ENCODE results near the gene ADAM22. TPM values are rescaled to one million over a fixed set of nuclear protein-coding genes. Genes with fewer than 3 reads are reported as not detected.
A peak's percentile ranks its signal among the peaks of the same experiment; 100 is the strongest.

The ADAM22 gene
- total and polyA plus RNA-seq, 2 donors from 2014 or later = 2.2 to 7.9 TPM

DNA sequence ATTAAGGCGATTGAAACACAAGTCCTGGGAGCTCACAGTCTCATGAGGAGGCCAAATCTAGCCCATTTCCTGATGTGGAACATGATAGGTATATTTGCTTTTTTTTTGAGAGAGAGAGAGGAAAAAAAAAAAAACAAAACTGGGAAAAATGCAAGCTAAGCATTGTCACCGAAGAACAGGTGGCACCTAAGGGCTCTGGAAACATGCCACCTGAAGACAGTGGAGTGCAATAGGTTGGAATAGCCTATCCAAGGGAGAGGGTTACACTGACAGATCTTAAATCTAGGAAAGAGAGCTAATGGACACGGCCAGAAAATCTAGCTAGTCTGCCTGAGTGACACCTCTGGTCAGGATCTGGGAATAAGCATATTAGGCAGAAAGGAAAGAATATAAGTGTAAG is 175.6 kb downstream of the ADAM22 start:
- no peak overlapping the region for H3K4me3 ChIP-seq (ENCODE audit: low read length in 3 of 3)
- H3K27ac ChIP-seq (ENCODE audit: low read depth in 2 of 2, low read length in 2 of 2) = no peak overlapping the region
- no peak overlapping the region for H3K9ac ChIP-seq (ENCODE audit: low read length in 3 of 3)
- H3K9me3 ChIP-seq (ENCODE audit: control insufficient read depth in 2 of 3, insufficient read depth in 1 of 3, low read length in 3 of 3) = no peaks in the 10 kb centered on the region
- H3K27me3 ChIP-seq (ENCODE audit: control insufficient read depth, insufficient read depth, low read length) = no peaks in the 10 kb centered on the region
- TF ChIP-seq, protein P1, sequence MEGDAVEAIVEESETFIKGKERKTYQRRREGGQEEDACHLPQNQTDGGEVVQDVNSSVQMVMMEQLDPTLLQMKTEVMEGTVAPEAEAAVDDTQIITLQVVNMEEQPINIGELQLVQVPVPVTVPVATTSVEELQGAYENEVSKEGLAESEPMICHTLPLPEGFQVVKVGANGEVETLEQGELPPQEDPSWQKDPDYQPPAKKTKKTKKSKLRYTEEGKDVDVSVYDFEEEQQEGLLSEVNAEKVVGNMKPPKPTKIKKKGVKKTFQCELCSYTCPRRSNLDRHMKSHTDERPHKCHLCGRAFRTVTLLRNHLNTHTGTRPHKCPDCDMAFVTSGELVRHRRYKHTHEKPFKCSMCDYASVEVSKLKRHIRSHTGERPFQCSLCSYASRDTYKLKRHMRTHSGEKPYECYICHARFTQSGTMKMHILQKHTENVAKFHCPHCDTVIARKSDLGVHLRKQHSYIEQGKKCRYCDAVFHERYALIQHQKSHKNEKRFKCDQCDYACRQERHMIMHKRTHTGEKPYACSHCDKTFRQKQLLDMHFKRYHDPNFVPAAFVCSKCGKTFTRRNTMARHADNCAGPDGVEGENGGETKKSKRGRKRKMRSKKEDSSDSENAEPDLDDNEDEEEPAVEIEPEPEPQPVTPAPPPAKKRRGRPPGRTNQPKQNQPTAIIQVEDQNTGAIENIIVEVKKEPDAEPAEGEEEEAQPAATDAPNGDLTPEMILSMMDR (IDR thresholded peaks at IDR 0.05; ENCODE audit: borderline replicate concordance, extremely low read depth, insufficient read depth) = no peak
- no peak for FAIRE-seq
- H3K4me1 ChIP-seq (ENCODE audit: control insufficient read depth in 2 of 3, insufficient read depth in 2 of 3, low read depth in 1 of 3, low read length in 3 of 3) = no peaks in the 10 kb centered on the region
- no peak for DNase-seq
- no peaks in the 10 kb centered on the region for H3K36me3 ChIP-seq (ENCODE audit: control insufficient read depth in 2 of 3, insufficient read depth in 3 of 3, low read length in 3 of 3)
- intact Hi-C loops (cut with DNase I) = no loop called here

DNA sequence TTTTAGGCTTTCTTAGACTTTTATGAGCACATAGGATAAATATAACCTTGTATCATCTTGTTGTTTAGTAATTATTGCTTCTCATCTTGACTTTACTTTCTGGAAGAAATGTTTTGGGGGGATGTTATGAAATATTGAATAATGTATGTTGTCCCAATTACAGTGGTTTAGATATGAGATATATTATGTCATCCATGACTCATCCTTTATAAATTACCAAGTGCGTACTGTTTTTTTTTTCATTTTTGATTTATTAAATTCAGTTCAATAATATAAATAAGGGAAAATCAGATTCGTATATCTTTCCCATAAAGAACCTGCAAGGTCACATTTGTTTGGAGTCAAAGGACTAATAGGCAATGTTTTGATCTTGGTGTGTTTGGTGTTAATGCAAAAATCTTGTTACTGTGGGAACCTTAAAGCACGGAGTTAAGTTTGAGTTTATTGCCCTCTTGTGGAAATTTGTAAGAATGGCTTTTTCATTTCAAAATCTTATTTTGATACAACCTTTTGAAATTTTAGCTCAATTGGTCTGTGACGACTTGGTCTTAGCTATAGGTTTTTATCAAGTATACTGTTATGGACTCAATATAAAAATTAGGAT is 177.2 kb downstream of the ADAM22 start:
- DNase-seq (peak in 2 of 5 donors; percentile 47 to 60), FAIRE-seq (peak; percentile 96)
- no peak overlapping the region for H3K9ac ChIP-seq (ENCODE audit: low read length in 3 of 3)
- no peak overlapping the region for H3K27ac ChIP-seq (ENCODE audit: low read depth in 2 of 2, low read length in 2 of 2)
- TF ChIP-seq, protein P1 (IDR thresholded peaks at IDR 0.05; ENCODE audit: borderline replicate concordance, extremely low read depth, insufficient read depth) = peak; percentile 51
- H3K4me1 ChIP-seq (ENCODE audit: control insufficient read depth in 2 of 3, insufficient read depth in 2 of 3, low read depth in 1 of 3, low read length in 3 of 3) = peaks cover 0 to 2% (median 0%) of the 10 kb centered on the region in 3 donors
- no peak overlapping the region for H3K4me3 ChIP-seq (ENCODE audit: low read length in 3 of 3)
- no peaks in the 10 kb centered on the region for H3K36me3 ChIP-seq (ENCODE audit: control insufficient read depth in 2 of 3, insufficient read depth in 3 of 3, low read length in 3 of 3)
- no peaks in the 10 kb centered on the region for H3K9me3 ChIP-seq (ENCODE audit: control insufficient read depth in 2 of 3, insufficient read depth in 1 of 3, low read length in 3 of 3)
- no peaks in the 10 kb centered on the region for H3K27me3 ChIP-seq (ENCODE audit: control insufficient read depth, insufficient read depth, low read length)
- intact Hi-C loops (cut with DNase I) = no loop called here

GRCh38 chr7:88111954-88112471 is 178.0 kb downstream of the ADAM22 start:
- intact Hi-C loops (cut with DNase I) = no loop called here
- DNase-seq = peak in 2 of 5 donors; percentile 28 to 61

More at GRCh38 chr7:88111954-88112471, 178.0 kb downstream of the ADAM22 start:
- no peaks in the 10 kb centered on the region for H3K27me3 ChIP-seq (ENCODE audit: control insufficient read depth, insufficient read depth, low read length)
- peaks cover 0 to 2% (median 0%) of the 10 kb centered on the region in 3 donors for H3K4me1 ChIP-seq (ENCODE audit: control insufficient read depth in 2 of 3, insufficient read depth in 2 of 3, low read depth in 1 of 3, low read length in 3 of 3)
- no peaks in the 10 kb centered on the region for H3K36me3 ChIP-seq (ENCODE audit: control insufficient read depth in 2 of 3, insufficient read depth in 3 of 3, low read length in 3 of 3)
- H3K9ac ChIP-seq (ENCODE audit: low read length in 3 of 3) = no peak overlapping the region
- FAIRE-seq = no peak
- no peak overlapping the region for H3K27ac ChIP-seq (ENCODE audit: low read depth in 2 of 2, low read length in 2 of 2)
- TF ChIP-seq, protein P1 (IDR thresholded peaks at IDR 0.05; ENCODE audit: borderline replicate concordance, extremely low read depth, insufficient read depth) = no peak
- no peak overlapping the region for H3K4me3 ChIP-seq (ENCODE audit: low read length in 3 of 3)
- no peaks in the 10 kb centered on the region for H3K9me3 ChIP-seq (ENCODE audit: control insufficient read depth in 2 of 3, insufficient read depth in 1 of 3, low read length in 3 of 3)

Measured in kidney (tissue), 14 donors.